RWPE2 (cell line): Measurements from ENCODE around the gene NAP1L4.

ENCODE experiments used
- ATAC-seq: fragments of 200-7000 bp; cut with Tn5 transposase; 3 replicates; pipeline ENCODE4 v1.9.1; 2021; ENCODE audit warnings: low read depth
- DNase-seq: peaks from one replicate; pipeline ENCODE4 v3.0.0-alpha.2; 2020; ENCODE audit warnings: low spot score
- H3K27ac ChIP-seq: fragments of 450-650 bp; 2 replicates; pipeline ENCODE4 v1.5.1; 2017; ENCODE audit warnings: mild to moderate bottlenecking; ENCODE audit not compliant: poor library complexity, severe bottlenecking
- H3K27me3 ChIP-seq: fragments of 250-450 bp; sonication (Bioruptor Pico); 2 replicates; pipeline ENCODE4 v1.5.1; 2021; ENCODE audit warnings: mild to moderate bottlenecking, moderate library complexity; ENCODE audit not compliant: insufficient read depth, poor library complexity, severe bottlenecking
- H3K36me3 ChIP-seq: fragments of 250-450 bp; sonication (Bioruptor Pico); 2 replicates; pipeline ENCODE4 v1.5.1; 2020; ENCODE audit warnings: low read depth, mild to moderate bottlenecking, moderate library complexity
- H3K4me1 ChIP-seq: fragments of 250-450 bp; sonication (Bioruptor Pico); 2 replicates; pipeline ENCODE4 v1.5.1; 2021; ENCODE audit warnings: mild to moderate bottlenecking, moderate library complexity; ENCODE audit not compliant: insufficient read depth, poor library complexity, severe bottlenecking
- H3K4me3 ChIP-seq: fragments of 250-450 bp; sonication (Bioruptor Pico); 2 replicates; pipeline ENCODE4 v1.5.1; 2021; ENCODE audit warnings: mild to moderate bottlenecking, moderate library complexity; ENCODE audit not compliant: severe bottlenecking
- H3K9me3 ChIP-seq: fragments of 250-450 bp; sonication (Bioruptor Pico); 2 replicates; pipeline ENCODE4 v1.5.1; 2021; ENCODE audit warnings: mild to moderate bottlenecking, moderate library complexity; ENCODE audit not compliant: severe bottlenecking
- CTCF ChIP-seq: fragments of 450-650 bp; IDR thresholded peaks from one replicate; pipeline ENCODE4 v1.5.1; 2017; ENCODE audit warnings: mild to moderate bottlenecking, moderate library complexity; ENCODE audit not compliant: poor library complexity, severe bottlenecking

The NAP1L4 gene

DNA sequence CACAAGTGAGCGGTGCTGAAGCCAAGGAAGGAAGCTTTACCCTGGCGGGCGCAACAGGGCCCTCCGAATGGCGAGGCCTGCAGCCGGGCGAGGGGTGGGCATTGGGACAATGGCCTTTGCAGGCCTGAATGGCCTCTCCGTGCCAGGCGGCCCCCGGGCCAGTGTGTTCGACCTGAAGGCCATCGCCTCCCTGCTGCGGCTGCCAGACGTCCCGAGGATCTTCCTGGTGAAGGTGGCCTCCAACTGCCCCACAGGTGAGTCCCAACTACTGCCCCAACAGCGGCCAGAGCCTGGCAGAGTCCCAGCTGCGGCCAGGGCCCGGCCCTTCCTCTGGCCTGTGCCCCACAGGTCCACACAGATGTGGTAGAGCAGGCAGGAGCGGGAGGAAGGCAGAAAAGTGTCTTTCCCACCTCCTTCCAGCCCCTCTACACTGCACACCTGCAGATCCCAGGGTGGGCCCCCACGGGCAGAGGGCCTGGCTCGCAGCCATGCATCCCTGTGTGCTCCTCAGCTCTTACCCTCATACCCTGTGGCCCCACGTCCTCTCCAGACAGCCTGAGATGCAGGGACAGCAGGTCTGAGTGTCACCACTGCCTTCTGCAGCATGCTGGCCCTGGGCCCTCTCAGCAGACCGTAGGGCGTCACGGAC lies 74.2 kb downstream of the NAP1L4 start:
- no peak overlapping the region for H3K4me3 ChIP-seq
- H3K36me3 ChIP-seq = no peaks in the 10 kb centered on the region
- TF ChIP-seq CTCF = no peak
- H3K9me3 ChIP-seq = no peaks in the 10 kb centered on the region
- peaks cover 7% of the 10 kb centered on the region for H3K4me1 ChIP-seq
- H3K27ac ChIP-seq = no peak overlapping the region
- no peaks in the 10 kb centered on the region for H3K27me3 ChIP-seq
- no peak for ATAC-seq
- no peak for DNase-seq

GRCh38 chr11:2916892-2917645 lies 75.1 kb downstream of the NAP1L4 start:
- DNase-seq (no peak), ATAC-seq (no peak)
- no peak overlapping the region for H3K27ac ChIP-seq
- no peaks in the 10 kb centered on the region for H3K36me3 ChIP-seq
- H3K4me1 ChIP-seq = peaks cover 14% of the 10 kb centered on the region
- TF ChIP-seq CTCF = no peak
- no peaks in the 10 kb centered on the region for H3K9me3 ChIP-seq
- H3K4me3 ChIP-seq = no peak overlapping the region
- H3K27me3 ChIP-seq = no peaks in the 10 kb centered on the region

DNA sequence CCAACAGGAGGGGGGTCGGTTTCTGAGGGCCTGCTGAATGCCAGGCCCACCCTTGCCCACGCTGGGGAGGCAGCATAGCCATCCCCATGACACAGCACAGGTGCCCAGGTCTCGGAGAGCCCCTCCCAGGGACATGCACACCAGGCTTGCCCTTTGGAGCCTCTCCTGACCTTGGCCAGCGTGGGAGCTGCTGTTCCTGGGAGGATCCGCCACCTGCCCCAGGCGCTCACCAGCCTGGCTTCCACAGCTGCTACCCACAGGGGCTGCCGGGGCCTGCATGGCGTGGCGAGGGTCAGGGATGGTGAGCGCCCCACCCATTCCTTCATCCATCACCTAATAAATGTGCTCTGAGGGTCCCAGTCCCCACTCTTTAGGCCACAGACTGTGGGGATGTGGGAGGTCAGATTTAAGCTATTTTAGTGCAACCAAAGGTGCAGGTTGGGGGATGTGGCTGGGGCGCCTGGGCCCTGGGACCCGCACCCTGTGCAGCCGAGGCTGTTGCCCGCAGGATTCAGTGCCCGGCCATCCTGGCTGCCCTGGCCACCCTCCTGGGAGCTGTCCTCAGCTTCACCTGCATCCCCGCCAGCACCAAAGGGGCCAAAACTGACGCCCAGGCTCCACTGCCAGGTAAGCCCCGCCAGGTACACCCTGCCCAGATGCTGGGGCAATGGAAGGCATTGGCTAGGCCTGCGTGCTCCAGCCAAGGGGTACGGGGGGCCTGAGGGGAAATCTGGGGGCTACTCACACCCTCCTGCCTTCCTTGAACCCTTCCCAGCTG lies 75.8 kb downstream of the NAP1L4 start:
- ATAC-seq = no peak
- H3K36me3 ChIP-seq = no peaks in the 10 kb centered on the region
- DNase-seq = no peak
- no peak overlapping the region for H3K4me3 ChIP-seq
- no peaks in the 10 kb centered on the region for H3K9me3 ChIP-seq
- H3K27ac ChIP-seq = no peak overlapping the region
- H3K27me3 ChIP-seq = no peaks in the 10 kb centered on the region
- H3K4me1 ChIP-seq = peaks cover 22% of the 10 kb centered on the region
- TF ChIP-seq CTCF = no peak

DNA sequence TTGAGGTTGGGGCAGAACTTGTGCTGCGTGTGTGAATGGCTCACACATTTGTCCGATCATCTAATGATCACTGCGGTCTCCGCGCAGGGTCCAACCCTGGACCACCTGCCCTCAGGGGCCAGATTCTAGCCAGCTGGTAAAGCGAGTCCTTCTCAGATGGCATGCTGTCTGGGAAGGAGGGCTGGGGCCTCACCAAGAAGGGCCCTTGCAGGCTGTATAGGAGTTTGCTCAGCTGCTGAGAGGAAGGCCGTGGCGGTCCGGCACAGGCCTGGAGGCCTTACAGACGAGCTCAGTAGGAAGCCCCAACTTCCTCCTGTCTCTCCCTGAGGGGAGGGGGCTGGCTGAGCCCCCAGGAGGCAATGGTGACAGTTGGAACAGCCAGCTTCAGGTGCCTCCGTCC lies 76.7 kb downstream of the NAP1L4 start:
- ATAC-seq (no peak), DNase-seq (no peak)
- Histone ChIP-seq H3K27me3 (no peaks in the 10 kb centered on the region), H3K9me3 (no peaks in the 10 kb centered on the region), H3K36me3 (no peaks in the 10 kb centered on the region), H3K4me1 (peaks cover 26% of the 10 kb centered on the region), H3K4me3 (no peak overlapping the region), H3K27ac (no peak overlapping the region)
- no peak for TF ChIP-seq CTCF
